Astrocyte of the spinal cord (primary cell): Measurements from ENCODE around the gene ADORA2A.

ENCODE experiments used
- DNase-seq: peaks from one replicate; pipeline ENCODE4 v3.0.0; 2011; ENCODE audit warnings: low read depth, low spot score
- H3K4me3 ChIP-seq: 2 replicates; pipeline ENCODE4 v1.5.1; 2011; ENCODE audit warnings: low read depth, mild to moderate bottlenecking, low read length, moderate library complexity
- CTCF ChIP-seq: IDR thresholded peaks from 2 replicates; pipeline ENCODE4 v1.5.1; 2012; ENCODE audit warnings: low read depth, mild to moderate bottlenecking, low read length, inconsistent platforms
- in situ Hi-C: cut with HindIII; loops from 2 replicates; pipeline ENCODE4 v1.10.0; 2017; ENCODE audit warnings: low sequenced_read_pairs

Gene ADORA2A

DNA sequence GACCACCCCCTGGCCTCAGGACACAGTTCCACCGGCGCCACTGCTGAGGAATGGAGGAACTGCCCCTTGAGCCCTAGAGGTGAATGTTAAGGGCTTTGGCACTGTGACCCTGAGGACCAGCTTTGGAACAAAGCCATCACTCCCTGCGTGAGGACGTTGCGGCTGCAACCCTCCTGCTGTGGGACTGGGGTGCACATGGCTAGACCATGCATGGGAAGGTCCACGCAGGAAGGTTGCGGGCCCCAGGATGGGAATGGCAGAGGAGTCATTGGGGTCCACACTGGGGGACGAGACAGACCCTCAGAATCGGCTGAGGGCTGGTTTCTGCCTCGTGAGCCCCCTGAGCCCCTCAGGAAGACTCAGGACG lies 6.4 kb upstream of the ADORA2A start:
- TF ChIP-seq CTCF = no peak
- DNase-seq = no peak
- in situ Hi-C loops = no loop called here
- no peak overlapping the region for H3K4me3 ChIP-seq

GRCh38 chr22:24421428-24421931 lies 5.9 kb upstream of the ADORA2A start:
- no peak overlapping the region for H3K4me3 ChIP-seq
- no peak for DNase-seq
- in situ Hi-C loops = no loop called here
- peak; percentile 24 for TF ChIP-seq CTCF

DNA sequence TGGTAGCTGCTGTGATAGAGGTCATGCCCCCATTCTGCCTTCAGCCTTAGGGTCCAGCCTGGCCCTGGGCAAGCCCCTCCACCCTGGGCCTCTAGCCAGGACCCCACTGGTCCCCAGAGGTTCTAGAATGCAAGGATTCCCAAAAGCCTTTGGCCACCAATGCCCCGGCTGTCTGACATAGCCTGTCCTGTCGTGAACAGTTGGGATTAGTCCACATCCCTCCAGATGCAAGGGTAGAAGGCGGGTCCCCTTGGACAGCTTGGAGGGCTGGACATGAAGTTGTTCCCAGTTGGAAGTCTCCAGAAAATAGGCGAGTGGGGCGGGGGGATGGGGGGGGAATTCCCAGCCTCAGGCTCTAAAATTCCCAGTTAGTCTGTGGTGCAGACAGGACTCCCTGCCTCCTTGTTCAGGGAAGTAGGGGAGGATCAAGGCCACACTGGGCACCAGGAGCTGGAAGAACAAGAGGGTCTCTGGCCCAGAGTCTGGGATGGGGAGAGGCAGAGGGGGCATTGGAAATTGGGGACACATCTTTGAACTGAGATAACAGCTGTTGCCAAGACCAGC lies 5.2 kb upstream of the ADORA2A start:
- H3K4me3 ChIP-seq = no peak overlapping the region
- TF ChIP-seq CTCF = no peak
- DNase-seq = no peak
- in situ Hi-C loops = no loop called here

- in situ Hi-C loops = no loop called here
- H3K4me3 ChIP-seq = peak overlapping the region; percentile 13
- TF ChIP-seq CTCF = peak; percentile 60
- DNase-seq = no peak
These were observed 3.8 kb upstream of the ADORA2A start for GRCh38 chr22:24423519-24424000.

DNA sequence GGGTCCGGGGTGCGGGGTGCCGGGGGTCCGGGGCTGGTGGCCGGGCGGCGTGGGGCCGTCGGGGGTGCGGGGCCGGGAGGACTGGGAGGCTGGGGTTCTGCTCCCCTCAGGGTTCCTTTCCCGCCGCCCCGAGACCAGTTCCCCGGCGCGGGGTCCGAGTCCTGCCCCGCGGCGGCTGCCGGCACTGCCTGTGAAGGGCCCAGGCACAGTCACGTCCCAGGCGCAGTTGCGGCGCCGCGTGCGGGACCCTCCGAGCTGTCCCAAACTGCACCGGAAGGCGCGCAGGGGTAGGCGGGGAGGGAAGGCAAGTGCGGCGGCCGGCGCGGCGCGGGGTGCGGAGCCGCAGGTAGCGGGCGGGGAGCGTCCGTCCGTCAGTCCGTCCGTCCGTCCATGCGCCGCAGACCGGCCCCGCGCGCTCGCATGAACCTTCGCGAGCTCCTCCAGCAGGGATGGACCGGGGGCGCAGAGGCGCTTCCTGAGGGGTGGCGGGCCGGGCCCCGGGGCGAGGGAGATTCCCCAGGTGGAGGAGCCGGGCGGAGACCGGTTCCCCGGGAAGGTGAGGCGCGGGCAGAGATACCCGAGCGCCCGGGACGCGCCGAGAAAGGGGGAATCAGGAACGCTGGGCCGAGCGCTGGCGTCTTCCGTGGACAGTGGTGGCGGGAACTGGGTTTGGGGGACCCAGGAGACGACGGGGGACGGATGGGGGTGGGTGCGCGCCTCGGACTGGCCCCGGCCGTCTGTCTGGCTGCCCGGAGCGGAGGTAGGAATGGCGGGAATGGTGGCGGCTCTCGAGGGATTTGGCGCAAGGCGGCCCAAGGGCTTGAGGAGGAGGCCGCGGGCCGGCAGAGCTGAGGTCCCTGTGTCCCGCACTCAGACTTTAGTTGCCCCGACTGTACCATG lies 3.1 kb upstream of the ADORA2A start:
- no peak for DNase-seq
- TF ChIP-seq CTCF = no peak
- peak overlapping the region; percentile 29 for H3K4me3 ChIP-seq
- in situ Hi-C loops = no loop called here

DNA sequence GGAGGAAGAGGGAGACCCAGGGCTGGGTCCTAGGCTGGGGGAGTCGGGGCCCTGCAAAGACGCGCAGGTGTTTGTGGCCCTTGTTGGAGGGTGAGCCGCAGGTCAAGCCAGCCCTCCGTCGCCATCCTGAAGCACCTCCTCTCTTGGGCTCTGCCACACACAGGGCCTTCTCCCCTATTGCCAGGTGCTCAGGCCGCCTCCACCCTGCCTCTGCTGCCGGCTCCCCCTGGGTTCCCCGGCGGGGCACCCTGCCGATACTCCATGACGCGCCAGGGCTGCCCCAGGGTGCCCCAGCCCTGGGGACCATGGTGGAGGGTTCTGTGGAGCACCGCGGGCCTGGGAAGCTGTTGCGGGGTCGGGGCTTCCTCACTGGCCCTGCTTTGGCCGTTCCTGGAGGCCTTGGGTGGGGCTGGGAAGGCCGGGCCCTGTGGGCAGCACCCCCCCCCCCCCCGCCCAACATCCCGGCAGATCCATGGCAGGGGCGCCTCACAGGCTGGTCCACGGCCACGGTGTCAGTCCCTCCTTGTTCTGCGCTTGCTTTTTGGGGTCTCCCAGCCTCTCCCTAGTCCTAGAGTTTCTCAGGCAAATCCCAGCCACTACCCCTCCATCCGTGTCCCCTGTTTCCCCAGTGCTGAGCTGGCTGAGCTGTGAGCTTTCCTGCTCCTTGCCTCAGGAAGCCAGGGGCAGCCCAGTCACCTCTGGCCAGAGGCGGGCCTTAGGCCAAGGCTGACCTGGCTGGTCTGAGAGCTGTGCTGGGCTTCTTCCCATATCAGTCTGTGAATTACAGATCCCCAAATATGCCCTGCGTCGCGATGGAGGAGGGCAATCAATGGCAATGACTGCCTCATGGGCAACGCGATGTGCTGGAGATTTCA lies 2.3 kb upstream of the ADORA2A start:
- DNase-seq = no peak
- in situ Hi-C loops = no loop called here
- no peak overlapping the region for H3K4me3 ChIP-seq
- TF ChIP-seq CTCF = no peak
